H1 (cell line): ENCODE results near the gene VAV2. TPM values are rescaled to one million over a fixed set of nuclear protein-coding genes. Genes with fewer than 3 reads are reported as not detected.

ENCODE experiments used
- BACH1 ChIP-seq: IDR thresholded peaks from 2 replicates; pipeline ENCODE4 v1.6.1; 2012; ENCODE audit warnings: low read length, improper control_type of control experiment
- CHD2 ChIP-seq: IDR thresholded peaks from 2 replicates; pipeline ENCODE4 v1.6.1; 2012; ENCODE audit warnings: low read length, improper control_type of control experiment
- NANOG ChIP-seq: IDR thresholded peaks from 2 replicates; pipeline ENCODE4 v1.6.1; 2011; ENCODE audit warnings: low read length, low read depth, mild to moderate bottlenecking, inconsistent platforms; ENCODE audit not compliant: insufficient read depth, poor library complexity, severe bottlenecking
- POU5F1 ChIP-seq: IDR thresholded peaks from 2 replicates; pipeline ENCODE4 v1.6.1; 2011; ENCODE audit warnings: low read depth, mild to moderate bottlenecking, low read length, moderate library complexity
- RAD21 ChIP-seq, 2 experiments: IDR thresholded peaks in 1 of 2; conservative IDR thresholded peaks in 1 of 2; 2 replicates each; pipeline ENCODE4 v1.6.1; 2011; ENCODE audit warnings: low read depth in 2 of 2, low read length in 2 of 2, improper control_type of control experiment in 1 of 2, inconsistent platforms in 1 of 2, mild to moderate bottlenecking in 1 of 2, moderate library complexity in 1 of 2
- RFX5 ChIP-seq: IDR thresholded peaks from 2 replicates; pipeline ENCODE4 v1.6.1; 2011; ENCODE audit warnings: low read depth, low read length, improper control_type of control experiment, borderline replicate concordance
- TBP ChIP-seq: IDR thresholded peaks from 2 replicates; pipeline ENCODE4 v1.6.1; 2011; ENCODE audit warnings: low read depth, low read length, improper control_type of control experiment
- polyA plus RNA-seq, 7 experiments: library from polyadenylated mRNA; depleted of rRNA in 3 of 7; stranded (reverse) in 5 of 7; unstranded in 2 of 7; fragments of >200 nt in 5 of 7; fragments of 200-250 nt in 2 of 7; gene quantifications; 1 replicate in 5 of 7; 2 replicates in 1 of 7; 4 replicates in 1 of 7; pipeline versions ENCODE4 v1.2.1 to v1.2.3, GENCODE V29; 2011 to 2013; ENCODE audit warnings: missing spikeins in 2 of 7, mixed read lengths in 2 of 7
- total RNA-seq: library from RNA; stranded (reverse); fragmentation: NEBNext Ultra II Directional; extraction: Animal tissue kit (Norgen Biotek cat#: 25700); gene quantifications from 2 replicates; pipeline ENCODE4 v1.2.1, GENCODE V29; 2021
- TF ChIP-seq, protein P1 (sequence below): IDR thresholded peaks from 2 replicates; pipeline ENCODE4 v1.6.1; 2011; ENCODE audit warnings: low read length, improper control_type of control experiment

Gene VAV2
- total and polyA plus RNA-seq, 2 of the 8 experiments (the other 6 are each of a cell fraction or from before 2014, with no cell fraction given), result 13.6 to 37.6 TPM

DNA sequence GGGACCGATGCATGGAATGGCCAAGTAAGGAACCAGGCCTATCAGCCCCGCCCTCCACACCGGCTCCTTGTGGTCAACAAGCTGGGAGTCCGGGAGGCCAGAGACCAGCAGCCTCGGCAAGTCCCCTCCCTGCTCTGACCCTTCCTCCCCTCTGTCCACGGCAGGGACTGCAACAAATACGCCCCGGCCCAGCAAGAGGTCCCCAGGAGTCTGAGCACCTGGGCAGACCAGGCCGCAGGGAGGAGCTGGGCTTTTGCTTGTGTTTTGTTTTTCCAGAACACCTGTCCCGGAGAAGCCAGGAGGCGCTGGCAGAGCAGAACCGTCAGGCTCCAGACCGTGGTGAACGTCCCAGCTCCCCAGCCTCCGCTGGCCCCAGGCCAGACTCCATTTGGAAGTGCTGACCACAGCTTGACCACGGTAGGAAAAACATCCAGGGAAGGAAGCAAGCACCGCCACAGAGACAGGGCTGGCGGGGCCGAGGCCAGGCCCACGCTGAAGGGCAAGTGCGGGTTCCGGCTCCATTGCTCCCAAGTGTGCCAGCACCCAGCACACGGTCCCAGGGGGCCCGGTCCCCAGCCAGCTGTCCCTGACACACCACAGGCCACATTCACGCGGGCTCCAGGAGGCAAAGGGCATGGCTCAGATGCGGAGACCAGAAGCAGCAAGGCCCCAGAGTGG is 56.7 kb downstream of the VAV2 start (continued):
- TF ChIP-seq, protein P1, sequence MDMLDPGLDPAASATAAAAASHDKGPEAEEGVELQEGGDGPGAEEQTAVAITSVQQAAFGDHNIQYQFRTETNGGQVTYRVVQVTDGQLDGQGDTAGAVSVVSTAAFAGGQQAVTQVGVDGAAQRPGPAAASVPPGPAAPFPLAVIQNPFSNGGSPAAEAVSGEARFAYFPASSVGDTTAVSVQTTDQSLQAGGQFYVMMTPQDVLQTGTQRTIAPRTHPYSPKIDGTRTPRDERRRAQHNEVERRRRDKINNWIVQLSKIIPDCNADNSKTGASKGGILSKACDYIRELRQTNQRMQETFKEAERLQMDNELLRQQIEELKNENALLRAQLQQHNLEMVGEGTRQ, result no peak
- TF ChIP-seq CHD2 (no peak), TBP (no peak), RFX5 (no peak), POU5F1 (no peak), RAD21 (IDR thresholded peaks at IDR 0.05 in 1 of 2, conservative IDR thresholded peaks at IDR 0.05 in 1 of 2; ENCODE audit: low read depth in 2 of 2, low read length in 2 of 2) (no peak), NANOG (no peak), BACH1 (no peak)
